Activated naive CD4-positive, alpha-beta T cell treated with anti-CD3 and anti-CD28 coated beads for 36 hours (primary cell): ENCODE results near the gene SPRING1. TPM values are rescaled to one million over a fixed set of nuclear protein-coding genes. Genes with fewer than 3 reads are reported as not detected.

Source experiments
- CTCF ChIA-PET: fragments of 350-600 bp; sonication (Branson Sonifier 250); formaldehyde crosslinking; loops from one replicate; lab custom pipeline; 2021; ENCODE audit warnings: antibody characterized with exemption; lab: Charles Lee
- DNase-seq: peaks from one replicate; pipeline ENCODE4 v3.0.0-alpha.2; 2020
- H3K27ac Mint-ChIP-seq: one replicate; pipeline ENCODE4 v1.8.0; 2021; ENCODE audit warnings: mild to moderate bottlenecking, mixed read lengths
- H3K27me3 Mint-ChIP-seq: one replicate; pipeline ENCODE4 v1.8.0; 2021; ENCODE audit warnings: low read depth, mixed read lengths
- H3K36me3 Mint-ChIP-seq: one replicate; pipeline ENCODE4 v1.8.0; 2021; ENCODE audit warnings: low read depth, mixed read lengths
- H3K4me1 Mint-ChIP-seq: one replicate; pipeline ENCODE4 v1.8.0; 2021; ENCODE audit warnings: low read depth, mixed read lengths
- H3K4me3 Mint-ChIP-seq: one replicate; pipeline ENCODE4 v1.8.0; 2021; ENCODE audit warnings: mild to moderate bottlenecking, moderate library complexity, mixed read lengths
- H3K9me3 Mint-ChIP-seq: one replicate; pipeline ENCODE4 v1.8.0; 2021; ENCODE audit warnings: mixed read lengths
- intact Hi-C: fragments of 100-400 bp; cut with micrococcal nuclease; formaldehyde crosslinking; loops from one replicate; pipeline ENCODE4 v1.15.1; 2023
- total RNA-seq, 2 experiments: library from RNA; stranded (reverse); gene quantifications; one replicate each; pipeline ENCODE4 v1.2.3, GENCODE V29; 2021

SPRING1 gene, protein sequence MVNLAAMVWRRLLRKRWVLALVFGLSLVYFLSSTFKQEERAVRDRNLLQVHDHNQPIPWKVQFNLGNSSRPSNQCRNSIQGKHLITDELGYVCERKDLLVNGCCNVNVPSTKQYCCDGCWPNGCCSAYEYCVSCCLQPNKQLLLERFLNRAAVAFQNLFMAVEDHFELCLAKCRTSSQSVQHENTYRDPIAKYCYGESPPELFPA
- total RNA-seq = 10 to 100 TPM; 14.8 to 16.9 TPM

DNA sequence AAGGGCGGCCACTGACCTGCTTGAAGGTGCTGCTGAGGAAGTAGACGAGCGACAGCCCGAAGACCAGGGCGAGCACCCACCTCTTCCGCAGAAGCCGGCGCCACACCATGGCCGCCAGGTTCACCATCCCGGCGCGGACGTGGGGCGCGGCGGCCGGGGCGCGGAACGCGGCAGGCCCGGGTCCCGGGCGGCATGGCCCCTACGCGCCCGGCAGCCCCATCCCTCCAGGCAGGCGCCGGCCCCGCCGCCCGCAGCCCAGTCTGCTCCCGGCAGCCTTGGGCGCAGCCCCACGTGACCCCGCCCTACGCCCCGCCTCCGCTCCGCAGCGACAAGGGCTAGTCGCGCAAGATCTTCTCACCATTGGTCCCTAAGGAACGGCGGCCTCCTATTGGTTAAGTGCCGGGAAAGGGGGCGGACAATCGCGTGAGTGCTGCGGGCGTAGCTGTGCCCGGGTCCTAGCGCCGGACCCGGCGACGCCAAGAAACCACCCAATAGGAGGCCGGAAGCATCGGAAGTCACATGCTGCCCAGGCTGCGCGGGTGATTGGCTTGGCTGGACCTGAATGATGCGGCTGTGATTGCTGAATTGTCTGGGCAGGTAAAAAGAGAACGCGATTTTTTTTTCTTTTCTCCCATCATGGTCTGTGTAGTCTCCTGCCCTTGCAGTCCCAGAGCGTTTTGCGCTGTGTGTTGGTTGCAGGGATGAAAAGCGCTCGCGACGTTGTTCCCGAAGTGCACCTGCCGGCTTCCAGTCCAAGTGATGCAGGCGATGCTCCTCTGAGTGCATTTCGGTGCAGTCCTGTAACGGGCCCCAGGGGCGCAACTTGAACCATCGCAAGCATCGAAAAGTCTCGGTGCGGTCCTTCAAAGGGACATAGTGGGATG lies at the start of gene SPRING1, which contains the start of gene RNFT2:
SPRING1 (minus strand) TSS at position 296 of the 884 bp plus-strand sequence; CDS start at position 127, 169 bp downstream.
RNFT2 (plus strand) TSS at position 542 of the 884 bp plus-strand sequence. CDS start 2,183 bp downstream, outside the sequence.
- peak; percentile 99 for DNase-seq
- intact Hi-C loops = loop anchor here (1.0 to 10.0 kb wide), 9 partner anchors 81 to 1278 kb away; partner anchors contain the start of genes FBXO21, MED13L, RFC5 and TESC
- Mint-ChIP-seq H3K27me3 (no peaks in the 10 kb centered on the region), H3K27ac (peak within 1 kb of the TSS; percentile 79), H3K9me3 (no peaks in the 10 kb centered on the region), H3K4me1 (peaks cover 22% of the 10 kb centered on the region), H3K4me3 (peak within 1 kb of the TSS; percentile 96), H3K36me3 (peaks cover 13% of the 10 kb centered on the region)
- CTCF ChIA-PET = interaction anchor here (0.6 kb wide), 1 partner anchor 1296 kb away, joined by 3 read pairs; no protein-coding TSS in a partner anchor

DNA sequence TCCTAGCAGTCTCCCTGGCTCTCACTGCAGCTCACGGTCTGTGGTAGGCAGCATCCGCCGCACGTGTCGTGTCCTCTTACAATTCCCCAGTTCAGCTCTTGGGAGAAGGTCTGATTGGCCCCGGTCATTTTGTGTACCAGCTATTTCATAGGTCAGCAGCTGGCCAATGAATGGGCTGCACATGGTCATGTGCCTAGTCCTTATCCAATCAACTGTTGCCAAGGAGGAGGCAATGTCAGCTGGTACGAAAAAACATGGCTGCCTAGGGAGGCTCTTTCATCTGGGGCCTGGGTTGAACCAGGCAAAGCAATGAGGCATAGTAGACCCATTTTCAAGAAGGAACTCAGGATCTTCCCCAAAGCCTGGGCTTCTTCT lies 46.4 kb upstream of the SPRING1 start:
- CTCF ChIA-PET = no interaction called here
- H3K36me3 Mint-ChIP-seq = peaks cover 40% of the 10 kb centered on the region

DNA sequence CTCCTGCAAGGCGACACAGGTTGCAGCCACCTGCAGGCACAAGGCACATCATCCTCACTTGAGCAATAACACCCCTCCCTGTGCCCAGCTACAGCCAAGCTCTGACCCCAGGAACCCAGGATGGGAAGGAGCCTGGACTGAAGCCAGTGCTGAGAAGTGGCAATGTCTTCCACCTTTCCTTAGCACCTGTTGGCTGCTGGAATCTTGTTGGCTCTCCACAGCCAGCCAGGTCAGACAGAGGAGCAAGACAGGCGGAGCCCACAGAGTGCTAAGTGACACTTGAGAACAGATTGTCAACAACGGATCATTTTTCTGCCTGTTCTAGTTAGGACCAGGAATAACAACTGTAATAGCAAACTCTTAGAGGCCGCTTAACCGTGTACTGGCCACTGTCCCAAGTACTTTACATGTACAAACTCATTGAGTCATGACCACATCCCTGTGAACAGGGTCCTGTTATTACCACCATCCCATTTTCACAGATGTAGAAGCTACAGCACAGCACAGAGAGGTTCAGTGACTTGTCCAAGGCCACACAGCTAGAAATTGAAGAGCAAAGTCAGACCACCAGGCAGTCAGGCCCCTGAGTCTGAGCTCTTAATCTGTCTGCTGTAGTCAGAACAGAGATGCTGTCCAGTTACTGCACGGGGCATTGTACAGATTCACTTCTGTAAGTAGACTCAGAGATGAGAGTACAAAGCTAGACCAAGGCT lies 45.8 kb upstream of the SPRING1 start:
- CTCF ChIA-PET = interaction anchor here (0.6 kb wide), 1 partner anchor 54 kb away, joined by 4 read pairs; no protein-coding TSS in a partner anchor
- intact Hi-C loops = no loop called here
- DNase-seq = no peak
- Mint-ChIP-seq H3K36me3 (peaks cover 43% of the 10 kb centered on the region), H3K27me3 (no peaks in the 10 kb centered on the region), H3K9me3 (no peaks in the 10 kb centered on the region), H3K4me3 (no peak overlapping the region), H3K27ac (no peak overlapping the region), H3K4me1 (no peaks in the 10 kb centered on the region)

More for the DNA sequence above, 46.4 kb upstream of the SPRING1 start:
- Mint-ChIP-seq H3K4me3 (no peak overlapping the region), H3K27ac (no peak overlapping the region), H3K9me3 (no peaks in the 10 kb centered on the region), H3K27me3 (no peaks in the 10 kb centered on the region), H3K4me1 (no peaks in the 10 kb centered on the region)
- no peak for DNase-seq
- intact Hi-C loops = no loop called here

DNA sequence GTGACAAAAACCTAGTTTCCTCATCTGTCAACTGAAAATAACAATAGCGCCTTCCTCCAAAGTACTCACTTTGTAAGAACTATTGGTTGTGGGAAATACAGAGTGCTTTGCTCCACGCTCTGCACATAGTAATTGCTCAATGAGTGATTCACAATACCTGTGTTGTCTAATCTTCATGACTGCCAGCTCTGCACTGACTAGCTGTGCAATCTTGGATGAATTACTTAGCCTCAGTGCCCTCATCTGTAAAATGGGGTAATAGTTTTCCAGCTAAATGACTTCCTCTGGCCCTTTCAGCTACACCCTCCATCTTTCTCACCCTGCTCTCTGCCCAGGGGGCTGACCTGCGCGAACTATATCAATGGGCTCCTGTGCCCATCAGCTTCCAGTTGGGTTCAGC lies 43.1 kb upstream of the SPRING1 start:
- H3K9me3 Mint-ChIP-seq = no peaks in the 10 kb centered on the region
- CTCF ChIA-PET = no interaction called here
- DNase-seq = no peak
- H3K36me3 Mint-ChIP-seq = peaks cover 31% of the 10 kb centered on the region
- intact Hi-C loops = no loop called here
- H3K4me3 Mint-ChIP-seq = no peak overlapping the region
- H3K27ac Mint-ChIP-seq = no peak overlapping the region
- no peaks in the 10 kb centered on the region for H3K4me1 Mint-ChIP-seq
- no peaks in the 10 kb centered on the region for H3K27me3 Mint-ChIP-seq

DNA sequence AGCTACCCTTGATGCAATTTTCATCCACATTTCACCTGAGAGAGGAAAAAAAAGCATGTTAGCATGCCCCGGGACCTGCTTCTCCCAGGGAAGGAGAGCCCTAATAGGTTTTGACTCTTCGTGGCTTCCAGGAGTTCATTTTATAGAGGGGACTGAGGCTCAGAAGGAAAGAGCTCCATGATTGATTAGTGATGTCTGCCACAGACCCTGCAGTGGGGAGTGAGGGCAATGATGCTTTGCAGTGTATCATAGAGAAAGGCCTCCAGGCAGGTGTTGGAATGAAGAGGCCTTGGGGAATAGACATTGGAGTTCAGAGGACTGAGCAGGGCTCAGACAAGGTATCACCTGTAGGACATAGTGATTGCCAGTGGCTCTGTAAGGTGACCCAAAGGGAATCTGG lies 41.7 kb upstream of the SPRING1 start:
- no peak for DNase-seq
- H3K9me3 Mint-ChIP-seq = no peaks in the 10 kb centered on the region
- no peak overlapping the region for H3K4me3 Mint-ChIP-seq
- CTCF ChIA-PET = no interaction called here
- intact Hi-C loops = no loop called here
- H3K36me3 Mint-ChIP-seq = peaks cover 24% of the 10 kb centered on the region
- H3K27me3 Mint-ChIP-seq = no peaks in the 10 kb centered on the region
- no peak overlapping the region for H3K27ac Mint-ChIP-seq
- no peaks in the 10 kb centered on the region for H3K4me1 Mint-ChIP-seq

DNA sequence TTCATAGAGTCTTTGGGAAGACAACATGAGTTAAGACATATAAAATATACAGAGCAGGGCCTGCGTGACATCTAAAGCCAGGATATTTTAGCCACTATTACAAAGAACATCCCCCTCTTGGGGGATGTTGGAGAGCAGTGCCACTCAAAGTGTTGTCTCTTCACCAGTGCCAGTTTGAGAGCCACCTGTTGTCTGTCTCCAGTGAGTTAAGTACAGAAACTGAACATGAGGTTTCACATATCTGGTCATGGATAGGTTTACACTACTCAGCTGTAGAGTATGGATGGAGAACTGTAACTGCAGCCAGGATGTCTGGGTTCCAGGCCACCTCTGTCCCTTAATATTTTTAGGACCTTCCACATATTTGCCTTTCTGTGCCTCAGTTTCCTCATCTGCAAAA lies 39.4 kb upstream of the SPRING1 start:
- DNase-seq = no peak
- H3K9me3 Mint-ChIP-seq = no peaks in the 10 kb centered on the region
- no peak overlapping the region for H3K4me3 Mint-ChIP-seq
- intact Hi-C loops = no loop called here
- H3K4me1 Mint-ChIP-seq = no peaks in the 10 kb centered on the region
- H3K27ac Mint-ChIP-seq = no peak overlapping the region
- H3K36me3 Mint-ChIP-seq = peaks cover 16% of the 10 kb centered on the region
- H3K27me3 Mint-ChIP-seq = no peaks in the 10 kb centered on the region
- CTCF ChIA-PET = no interaction called here

DNA sequence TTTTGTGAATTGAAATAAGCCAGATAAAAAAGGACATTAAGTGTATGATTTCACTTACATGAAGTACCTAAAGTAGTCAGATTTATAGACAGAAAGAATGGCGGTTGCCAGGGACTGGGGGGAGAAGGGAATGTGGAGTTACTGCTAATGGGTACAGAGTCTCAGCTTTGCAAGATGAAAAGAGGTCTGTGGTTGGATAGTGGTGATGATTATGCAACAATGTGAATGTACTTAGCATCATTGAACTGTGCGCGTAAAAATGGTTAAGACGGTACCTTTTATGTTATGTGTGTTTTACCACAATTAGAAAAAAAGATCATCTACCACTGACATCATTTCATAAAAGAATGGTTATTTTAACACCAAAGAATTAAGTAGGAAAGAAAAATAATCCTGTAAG lies 36.2 kb upstream of the SPRING1 start:
- H3K36me3 Mint-ChIP-seq = peaks cover 5% of the 10 kb centered on the region
- no peak overlapping the region for H3K4me3 Mint-ChIP-seq
- no peaks in the 10 kb centered on the region for H3K4me1 Mint-ChIP-seq
- no peak overlapping the region for H3K27ac Mint-ChIP-seq
- CTCF ChIA-PET = no interaction called here
- H3K9me3 Mint-ChIP-seq = no peaks in the 10 kb centered on the region
- no peaks in the 10 kb centered on the region for H3K27me3 Mint-ChIP-seq
- intact Hi-C loops = no loop called here
- no peak for DNase-seq

DNA sequence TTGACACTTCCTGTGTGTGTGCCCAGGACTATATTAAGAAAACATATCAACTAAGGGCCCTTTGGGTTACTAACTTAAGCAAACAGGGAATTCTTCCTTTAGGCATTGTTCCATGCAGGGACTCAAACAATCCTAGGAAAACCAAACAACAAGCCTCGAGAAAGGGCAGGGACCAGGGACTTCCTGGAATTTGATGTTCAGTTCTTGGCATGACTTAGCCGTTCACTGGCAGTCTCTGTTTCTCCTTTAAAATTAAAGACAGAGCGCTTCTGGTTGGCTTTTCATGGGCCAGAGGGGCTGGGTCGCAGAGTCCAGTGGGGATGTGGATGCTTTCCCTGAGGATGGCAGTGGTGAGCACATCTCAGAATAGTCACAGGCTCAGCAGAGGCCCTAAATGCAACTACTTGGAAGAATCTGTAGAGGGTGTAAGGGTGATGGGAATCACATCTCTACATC lies 35.4 kb upstream of the SPRING1 start:
- H3K9me3 Mint-ChIP-seq = no peaks in the 10 kb centered on the region
- no peak overlapping the region for H3K27ac Mint-ChIP-seq
- DNase-seq = no peak
- intact Hi-C loops = no loop called here
- no peak overlapping the region for H3K4me3 Mint-ChIP-seq
- CTCF ChIA-PET = no interaction called here
- no peaks in the 10 kb centered on the region for H3K27me3 Mint-ChIP-seq
- peaks cover 4% of the 10 kb centered on the region for H3K36me3 Mint-ChIP-seq
- H3K4me1 Mint-ChIP-seq = no peaks in the 10 kb centered on the region

DNA sequence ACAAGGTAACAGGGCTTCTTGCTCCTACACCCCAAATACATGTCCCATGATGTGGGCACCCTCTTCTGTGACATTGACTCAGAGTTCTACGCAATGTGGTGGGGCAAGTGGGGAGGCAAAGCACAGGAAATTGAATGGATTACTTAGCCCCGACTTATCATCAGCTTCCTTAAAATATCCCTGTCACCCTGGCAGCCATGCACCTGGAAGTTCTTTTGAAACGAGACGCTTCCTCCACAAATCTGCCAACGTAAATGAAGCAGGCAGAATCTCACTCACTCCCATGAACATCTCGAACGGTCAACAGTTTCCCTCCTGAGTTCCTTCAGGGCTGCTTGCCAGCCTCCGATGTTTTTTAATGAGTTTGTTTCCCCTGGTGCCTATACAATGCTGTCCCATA lies 33.8 kb upstream of the SPRING1 start:
- peaks cover 6% of the 10 kb centered on the region for H3K36me3 Mint-ChIP-seq
- H3K9me3 Mint-ChIP-seq = no peaks in the 10 kb centered on the region
- CTCF ChIA-PET = no interaction called here
- no peaks in the 10 kb centered on the region for H3K27me3 Mint-ChIP-seq
- H3K27ac Mint-ChIP-seq = no peak overlapping the region
- no peak overlapping the region for H3K4me3 Mint-ChIP-seq
- DNase-seq = no peak
- H3K4me1 Mint-ChIP-seq = no peaks in the 10 kb centered on the region
- intact Hi-C loops = no loop called here

DNA sequence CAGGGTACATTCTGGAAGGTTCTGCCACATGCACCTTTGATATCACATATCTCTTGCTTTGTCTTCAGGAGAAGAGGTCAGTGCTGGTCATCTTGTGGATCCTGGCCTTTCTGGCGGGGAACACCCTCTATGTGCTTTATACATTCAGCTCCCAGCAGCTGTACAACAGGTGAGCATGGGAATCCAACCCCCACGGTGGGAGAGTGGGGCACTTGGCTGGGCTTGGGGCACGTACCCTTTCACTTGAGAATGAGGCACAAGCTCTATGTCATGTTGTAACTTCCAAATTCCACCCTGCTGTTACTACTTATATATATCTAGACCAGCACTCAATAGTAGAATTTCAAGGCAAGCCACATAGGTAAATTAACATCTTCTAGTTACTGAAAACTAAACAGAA lies 28.9 kb upstream of the SPRING1 start:
- H3K36me3 Mint-ChIP-seq = peaks cover 2% of the 10 kb centered on the region
- intact Hi-C loops = no loop called here
- H3K4me3 Mint-ChIP-seq = no peak overlapping the region
- H3K27ac Mint-ChIP-seq = no peak overlapping the region
- CTCF ChIA-PET = no interaction called here
- DNase-seq = no peak
- H3K9me3 Mint-ChIP-seq = no peaks in the 10 kb centered on the region
- no peaks in the 10 kb centered on the region for H3K27me3 Mint-ChIP-seq
- H3K4me1 Mint-ChIP-seq = no peaks in the 10 kb centered on the region

DNA sequence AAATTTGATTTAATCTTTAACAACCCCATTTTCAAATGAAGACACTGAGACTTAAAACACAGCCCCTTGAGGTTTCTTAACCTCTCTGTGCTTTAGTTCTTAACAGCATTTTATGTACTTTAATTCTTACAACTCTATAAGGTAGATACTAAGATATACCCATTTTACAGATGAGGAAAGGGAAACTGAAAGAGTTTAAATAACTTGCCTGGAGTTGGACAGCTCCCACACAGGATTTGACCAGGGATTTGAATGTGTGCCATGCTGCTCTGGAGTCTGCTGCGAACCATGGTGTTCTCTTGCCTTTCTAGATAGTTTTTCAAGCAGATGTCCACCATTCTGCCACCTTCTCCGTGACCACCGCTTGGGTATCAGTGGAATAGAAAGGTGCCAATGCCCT lies 28.4 kb upstream of the SPRING1 start:
- H3K27me3 Mint-ChIP-seq = no peaks in the 10 kb centered on the region

DNA sequence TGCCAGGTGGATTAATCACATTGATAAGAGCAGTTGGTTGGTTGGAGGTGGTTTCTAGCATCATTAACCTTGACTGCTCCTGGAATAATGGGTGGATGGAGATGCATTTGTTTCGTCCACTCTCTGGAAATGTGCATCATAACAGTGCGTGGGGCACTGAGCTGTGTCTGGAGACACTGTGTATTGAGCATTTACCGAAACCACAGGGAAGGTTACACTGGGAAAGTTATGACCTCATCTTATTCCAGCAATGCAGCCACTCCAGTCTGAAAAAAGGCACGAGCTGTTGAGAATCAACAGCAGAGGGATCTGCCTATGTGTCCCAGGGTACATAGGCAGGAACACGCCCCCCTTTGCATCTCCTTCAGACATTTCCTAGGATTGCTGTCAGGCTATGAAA lies 27.4 kb upstream of the SPRING1 start:
- intact Hi-C loops = no loop called here
- Mint-ChIP-seq H3K4me3 (no peak overlapping the region), H3K27me3 (no peaks in the 10 kb centered on the region), H3K27ac (no peak overlapping the region), H3K9me3 (no peaks in the 10 kb centered on the region), H3K4me1 (peaks cover 2% of the 10 kb centered on the region), H3K36me3 (peaks cover 11% of the 10 kb centered on the region)
- no peak for DNase-seq
- CTCF ChIA-PET = interaction anchor here (0.5 to 1.0 kb wide), 2 partner anchors 38 to 67 kb away, joined by 3 read pairs; no protein-coding TSS in a partner anchor

More for the DNA sequence above, 28.4 kb upstream of the SPRING1 start:
- H3K36me3 Mint-ChIP-seq = peaks cover 4% of the 10 kb centered on the region
- intact Hi-C loops = no loop called here
- CTCF ChIA-PET = no interaction called here
- no peaks in the 10 kb centered on the region for H3K9me3 Mint-ChIP-seq
- H3K4me1 Mint-ChIP-seq = no peaks in the 10 kb centered on the region
- no peak overlapping the region for H3K27ac Mint-ChIP-seq
- no peak overlapping the region for H3K4me3 Mint-ChIP-seq
- no peak for DNase-seq
